HG03442 (cell line): ENCODE measurements around the gene MYH16.
"Not testable (repeated sequence)": the region's sequence is repeated elsewhere in the genome, so short reads cannot be mapped to it uniquely, and the experiment has no call there.

Experiments
- ATAC-seq: cut with Tn5 transposase; IDR thresholded peaks from one replicate; pipeline ENCODE4 v1.9.1; 2021; ENCODE audit warnings: mild to moderate bottlenecking, moderate library complexity; ENCODE audit not compliant: unreplicated experiment

MYH16 gene

GRCh38 chr7:99257675-99258074 is 15.0 kb upstream of the MYH16 start:
- ATAC-seq = no peak

GRCh38 chr7:99258501-99258900 is 14.1 kb upstream of the MYH16 start:
- no peak for ATAC-seq

GRCh38 chr7:99260395-99260794 is 12.2 kb upstream of the MYH16 start:
- ATAC-seq = no peak

GRCh38 chr7:99261646-99262045 is 11.0 kb upstream of the MYH16 start:
- ATAC-seq = no peak

- ATAC-seq = no peak
These were observed 6.7 kb upstream of the MYH16 start for GRCh38 chr7:99265848-99266480.

- no peak for ATAC-seq
These were observed 5.2 kb upstream of the MYH16 start for GRCh38 chr7:99267481-99267840.

GRCh38 chr7:99267841-99268576 is 4.6 kb upstream of the MYH16 start:
- no peak for ATAC-seq

GRCh38 chr7:99268577-99268908 is 4.1 kb upstream of the MYH16 start:
- no peak for ATAC-seq

- ATAC-seq = no peak
These were observed 1.9 kb upstream of the MYH16 start for GRCh38 chr7:99270702-99271101.

- ATAC-seq = not testable (repeated sequence)
These were observed 922 bp downstream of the MYH16 start for GRCh38 chr7:99273561-99273960.

GRCh38 chr7:99274908-99275307 is 2.3 kb downstream of the MYH16 start:
- ATAC-seq = not testable (repeated sequence)

GRCh38 chr7:99275496-99275895 is 2.9 kb downstream of the MYH16 start:
- ATAC-seq = no peak

- no peak for ATAC-seq
These were observed 5.5 kb downstream of the MYH16 start for GRCh38 chr7:99278180-99278579.

GRCh38 chr7:99284165-99284564 is 11.5 kb downstream of the MYH16 start:
- not testable (repeated sequence) for ATAC-seq

- ATAC-seq = no peak
These were observed 15.3 kb downstream of the MYH16 start for GRCh38 chr7:99287779-99288534.

- ATAC-seq = no peak
These were observed 16.5 kb downstream of the MYH16 start for GRCh38 chr7:99289185-99289584.

- not testable (repeated sequence) for ATAC-seq
These were observed 17.5 kb downstream of the MYH16 start for GRCh38 chr7:99290148-99290547.

GRCh38 chr7:99290980-99291607 is 18.5 kb downstream of the MYH16 start:
- no peak for ATAC-seq

GRCh38 chr7:99292127-99292526 is 19.5 kb downstream of the MYH16 start:
- ATAC-seq = no peak

GRCh38 chr7:99293167-99293566 is 20.5 kb downstream of the MYH16 start:
- ATAC-seq = no peak

GRCh38 chr7:99293650-99294049 is 21.0 kb downstream of the MYH16 start:
- ATAC-seq = no peak

GRCh38 chr7:99296471-99296870 is 23.8 kb downstream of the MYH16 start:
- ATAC-seq = no peak
